Measurements from ENCODE around the gene MYO9B.
A peak's percentile ranks its signal among the peaks of the same experiment; 100 is the strongest.

Gene MYO9B, protein sequence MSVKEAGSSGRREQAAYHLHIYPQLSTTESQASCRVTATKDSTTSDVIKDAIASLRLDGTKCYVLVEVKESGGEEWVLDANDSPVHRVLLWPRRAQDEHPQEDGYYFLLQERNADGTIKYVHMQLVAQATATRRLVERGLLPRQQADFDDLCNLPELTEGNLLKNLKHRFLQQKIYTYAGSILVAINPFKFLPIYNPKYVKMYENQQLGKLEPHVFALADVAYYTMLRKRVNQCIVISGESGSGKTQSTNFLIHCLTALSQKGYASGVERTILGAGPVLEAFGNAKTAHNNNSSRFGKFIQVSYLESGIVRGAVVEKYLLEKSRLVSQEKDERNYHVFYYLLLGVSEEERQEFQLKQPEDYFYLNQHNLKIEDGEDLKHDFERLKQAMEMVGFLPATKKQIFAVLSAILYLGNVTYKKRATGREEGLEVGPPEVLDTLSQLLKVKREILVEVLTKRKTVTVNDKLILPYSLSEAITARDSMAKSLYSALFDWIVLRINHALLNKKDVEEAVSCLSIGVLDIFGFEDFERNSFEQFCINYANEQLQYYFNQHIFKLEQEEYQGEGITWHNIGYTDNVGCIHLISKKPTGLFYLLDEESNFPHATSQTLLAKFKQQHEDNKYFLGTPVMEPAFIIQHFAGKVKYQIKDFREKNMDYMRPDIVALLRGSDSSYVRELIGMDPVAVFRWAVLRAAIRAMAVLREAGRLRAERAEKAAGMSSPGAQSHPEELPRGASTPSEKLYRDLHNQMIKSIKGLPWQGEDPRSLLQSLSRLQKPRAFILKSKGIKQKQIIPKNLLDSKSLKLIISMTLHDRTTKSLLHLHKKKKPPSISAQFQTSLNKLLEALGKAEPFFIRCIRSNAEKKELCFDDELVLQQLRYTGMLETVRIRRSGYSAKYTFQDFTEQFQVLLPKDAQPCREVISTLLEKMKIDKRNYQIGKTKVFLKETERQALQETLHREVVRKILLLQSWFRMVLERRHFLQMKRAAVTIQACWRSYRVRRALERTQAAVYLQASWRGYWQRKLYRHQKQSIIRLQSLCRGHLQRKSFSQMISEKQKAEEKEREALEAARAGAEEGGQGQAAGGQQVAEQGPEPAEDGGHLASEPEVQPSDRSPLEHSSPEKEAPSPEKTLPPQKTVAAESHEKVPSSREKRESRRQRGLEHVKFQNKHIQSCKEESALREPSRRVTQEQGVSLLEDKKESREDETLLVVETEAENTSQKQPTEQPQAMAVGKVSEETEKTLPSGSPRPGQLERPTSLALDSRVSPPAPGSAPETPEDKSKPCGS (N-terminal part only)

DNA sequence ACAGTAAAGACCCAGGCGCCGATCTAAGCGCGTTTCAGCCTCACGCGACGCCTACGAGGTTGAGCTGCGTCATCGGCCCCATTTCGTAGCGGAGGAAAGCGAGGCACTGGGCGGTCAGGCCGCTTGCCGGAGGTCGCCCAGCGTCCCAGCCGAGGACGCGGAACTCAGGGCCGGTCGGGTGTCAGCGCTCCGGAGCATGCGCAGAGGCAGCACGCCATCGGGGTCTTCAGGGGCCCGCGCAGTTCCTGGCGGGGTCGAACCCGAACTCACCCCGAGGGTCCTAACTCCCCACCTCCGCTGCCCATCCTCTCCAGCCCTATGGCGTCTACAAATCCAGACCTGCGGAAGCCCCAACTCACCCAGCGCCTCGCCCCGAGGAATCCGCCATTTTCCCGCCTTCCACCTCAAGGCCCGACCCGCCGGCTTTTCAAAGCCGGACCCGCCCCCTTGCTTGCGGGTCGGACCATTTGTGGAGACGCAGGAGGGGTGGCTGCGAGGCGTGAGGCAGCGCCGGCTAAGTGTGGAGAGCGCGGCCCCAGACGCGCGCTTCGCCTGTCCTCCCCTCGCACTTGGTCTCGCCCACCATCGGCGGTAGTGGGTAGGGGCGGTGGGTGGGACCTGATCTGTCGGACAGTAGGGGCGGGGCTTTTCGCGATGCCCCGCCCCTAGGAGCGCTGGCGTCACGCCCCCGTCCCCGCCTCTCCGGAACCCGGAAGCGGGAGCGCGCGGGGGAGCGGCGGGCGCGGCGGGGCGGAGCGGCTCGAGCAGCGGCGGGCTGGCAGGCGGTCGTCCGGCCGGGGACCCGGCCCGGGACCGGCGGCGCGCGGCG is at the start of gene MYO9B, which contains the start of gene HAUS8:
Gene MYO9B (plus strand): TSS at position 743 of the 829 bp plus-strand sequence. CDS start 25,941 bp downstream, outside the sequence.
Gene HAUS8 (minus strand): TSS at position 418 of the 829 bp plus-strand sequence. CDS start 30 bp downstream, at position 388.
- peak; percentile 100 for DNase-seq

DNA sequence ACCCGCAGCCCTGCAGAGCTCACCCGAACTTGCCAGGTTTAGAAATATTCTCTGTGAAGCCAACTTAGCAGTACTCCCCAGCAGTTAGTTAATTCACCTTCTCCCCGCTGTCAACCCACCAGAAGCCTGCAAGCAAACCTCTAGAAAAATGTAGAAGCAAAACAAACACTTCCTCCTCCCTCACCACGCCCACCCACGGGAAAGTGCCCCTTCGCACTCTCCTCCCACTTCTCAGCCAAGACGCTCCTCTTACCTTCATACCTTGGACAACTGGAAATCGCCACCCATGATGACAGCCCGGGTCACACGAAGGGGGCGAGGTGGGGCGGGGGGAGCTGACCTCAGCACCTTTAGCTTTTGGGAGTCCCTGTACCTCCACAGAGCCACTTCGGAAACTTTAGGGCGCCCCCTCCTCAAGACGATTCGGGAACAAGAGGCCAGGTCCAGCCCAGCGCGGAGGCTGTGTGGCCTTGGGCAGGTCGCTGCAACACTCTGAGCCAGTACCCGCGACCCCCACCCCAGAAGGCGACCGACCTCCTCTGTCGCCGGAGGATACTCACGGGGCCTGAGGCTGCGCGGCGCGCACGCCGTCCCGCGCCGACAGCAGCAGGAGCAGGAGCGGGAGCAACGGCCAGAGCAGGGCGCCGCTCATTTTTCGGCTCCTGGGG is 49.5 kb upstream of the MYO9B start:
- no peak for DNase-seq

DNA sequence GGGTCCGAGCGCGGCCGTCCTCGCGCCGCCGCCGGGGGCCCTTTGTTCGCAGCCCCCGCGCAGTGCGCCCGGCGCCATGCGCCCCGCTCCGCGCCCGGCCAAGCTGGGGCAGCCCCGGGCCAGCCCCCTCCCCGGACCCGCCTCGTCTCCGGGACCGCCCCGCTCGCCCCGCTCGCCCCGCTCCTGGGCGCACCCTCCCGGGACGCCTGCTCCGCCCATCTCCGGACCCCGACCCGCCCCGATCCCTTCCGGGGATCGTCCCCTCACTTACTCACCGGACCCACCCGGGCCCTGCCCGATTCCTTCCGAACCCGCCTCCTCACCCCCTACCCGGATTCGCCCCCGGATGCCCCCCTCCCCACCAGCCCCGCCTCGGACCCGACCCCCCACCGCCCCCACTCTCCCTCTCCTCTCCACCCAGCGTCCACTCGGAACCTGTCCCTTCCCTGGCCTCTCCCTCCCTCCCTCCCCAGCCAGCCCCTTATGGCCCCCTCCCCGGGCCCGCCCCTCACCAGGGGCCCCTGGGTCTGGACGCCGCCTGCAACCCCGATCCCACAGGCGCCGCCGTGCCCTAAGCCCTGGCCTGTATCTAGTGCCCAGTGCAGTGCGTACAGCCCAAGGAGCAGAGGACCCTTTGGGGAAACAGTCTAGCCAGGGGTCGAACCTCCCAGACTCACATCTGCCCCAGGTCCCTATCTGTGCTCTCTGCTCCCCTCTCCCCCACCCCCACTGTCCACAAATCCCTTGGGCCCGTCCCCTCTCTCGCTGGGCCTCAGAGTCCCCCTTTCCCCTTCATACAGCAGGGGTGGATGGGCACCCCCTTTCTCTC is 48.7 kb upstream of the MYO9B start, which contains the start of gene CPAMD8:
Gene CPAMD8 (minus strand): TSS at position 105 of the 829 bp plus-strand sequence. CDS start 168 bp downstream, outside the sequence.
- DNase-seq, result no peak

DNA sequence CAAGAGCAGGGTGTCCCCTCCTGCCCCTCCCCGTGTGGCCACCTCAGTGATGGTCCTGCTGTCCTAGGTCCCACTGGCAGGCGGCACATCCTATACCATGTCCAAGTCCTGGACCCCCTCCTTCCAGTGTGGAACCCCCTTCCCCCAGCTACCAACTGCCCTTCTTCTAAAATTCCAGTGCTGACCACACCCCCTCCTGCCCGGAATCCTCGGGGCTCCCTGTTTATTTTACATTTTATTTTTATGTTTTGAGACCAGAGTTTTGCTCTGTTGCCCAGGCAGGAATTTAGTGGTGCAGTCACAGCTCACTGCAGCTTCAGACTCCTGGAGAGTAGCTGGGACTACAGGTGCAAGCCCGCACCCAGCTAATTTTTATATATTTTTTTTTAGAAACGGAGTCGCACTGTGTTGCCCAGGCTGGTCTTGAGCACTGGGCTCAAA is 48.0 kb upstream of the MYO9B start:
- DNase-seq, result no peak

DNA sequence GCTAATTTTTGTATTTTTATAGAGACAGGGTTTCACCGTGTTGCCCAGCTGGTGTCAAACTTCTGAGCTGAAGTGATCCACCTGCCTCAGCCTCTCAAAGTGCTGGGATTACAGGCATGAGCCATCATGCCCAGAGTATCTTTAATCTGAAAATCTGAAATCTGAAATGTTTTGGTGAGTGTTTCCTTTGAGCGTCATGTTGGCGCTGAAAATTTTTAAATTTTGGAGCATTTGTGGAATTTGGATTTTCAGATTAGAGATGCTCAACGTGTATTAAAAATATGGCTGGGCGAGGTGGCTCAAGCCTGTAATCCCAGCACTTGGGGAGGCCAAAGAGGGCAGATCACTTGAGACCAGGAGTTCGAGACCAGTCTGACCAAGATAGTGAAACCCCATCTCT is 43.8 kb upstream of the MYO9B start:
- DNase-seq, result no peak

DNA sequence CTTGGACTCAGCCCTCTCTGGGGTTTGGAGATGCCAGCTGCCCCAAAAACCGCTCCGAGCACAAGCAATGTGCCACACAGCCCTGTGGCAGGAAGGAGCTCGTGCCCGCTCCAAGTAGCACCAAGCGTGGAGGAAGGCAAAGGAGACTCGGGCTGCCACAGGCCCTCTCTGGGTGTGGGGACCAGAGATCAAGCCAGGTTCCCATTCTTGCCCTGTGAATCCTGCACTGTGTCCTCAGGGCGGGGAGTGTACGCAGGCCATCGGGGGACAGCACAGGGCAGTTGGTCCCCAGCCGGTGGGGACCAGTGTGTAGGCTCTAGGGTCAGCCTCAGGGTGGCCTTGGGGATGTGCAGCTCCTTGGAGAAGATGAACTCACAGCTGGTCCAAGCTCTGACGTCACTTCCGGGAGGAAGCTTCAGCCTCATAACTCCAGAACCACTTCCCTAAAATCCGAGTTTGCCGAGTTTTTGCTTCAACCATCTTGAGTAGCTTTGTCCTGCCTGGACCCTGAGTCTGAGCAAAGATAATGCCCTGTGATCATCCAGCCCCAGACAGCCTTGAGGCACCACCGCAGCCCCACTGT is 39.6 kb upstream of the MYO9B start:
- no peak for DNase-seq

DNA sequence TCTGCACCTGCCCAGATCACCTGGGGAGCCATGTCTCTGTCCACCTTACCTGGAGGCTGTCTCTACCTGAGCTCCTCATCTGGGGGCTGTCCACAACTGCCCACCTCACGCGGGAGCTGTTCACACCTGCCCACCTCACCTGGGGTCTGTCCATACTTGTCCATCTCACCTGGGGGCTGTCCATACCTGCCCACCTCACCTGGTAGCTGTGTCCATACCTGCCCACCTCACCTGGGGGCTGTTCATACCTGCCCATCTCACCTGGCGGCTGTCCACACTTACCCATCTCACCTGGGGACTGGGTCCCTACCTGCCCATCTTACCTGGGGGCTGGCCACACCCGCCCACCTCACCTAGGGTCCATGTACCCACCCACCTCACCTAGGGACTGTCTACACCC is 38.9 kb upstream of the MYO9B start:
- no peak for DNase-seq

DNA sequence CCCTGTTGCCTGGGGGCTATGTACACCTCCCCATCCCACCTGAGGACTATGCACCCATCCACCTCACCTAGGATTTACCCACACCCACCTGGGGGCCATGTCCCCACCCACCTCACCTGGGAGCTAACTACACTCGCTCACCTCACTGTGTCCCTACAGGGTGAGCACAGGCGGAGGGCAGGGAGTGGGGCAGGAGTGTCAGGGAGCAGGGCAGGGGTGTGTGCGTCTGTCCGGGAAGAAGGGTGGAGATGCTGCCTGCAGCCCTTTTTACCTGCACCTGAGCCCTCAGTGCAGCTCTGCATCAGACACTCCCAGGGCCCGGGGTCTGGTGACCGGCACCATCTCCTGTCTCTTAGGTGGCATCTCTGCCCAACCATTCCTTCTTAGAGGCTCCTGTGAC is 38.4 kb upstream of the MYO9B start:
- no peak for DNase-seq

DNA sequence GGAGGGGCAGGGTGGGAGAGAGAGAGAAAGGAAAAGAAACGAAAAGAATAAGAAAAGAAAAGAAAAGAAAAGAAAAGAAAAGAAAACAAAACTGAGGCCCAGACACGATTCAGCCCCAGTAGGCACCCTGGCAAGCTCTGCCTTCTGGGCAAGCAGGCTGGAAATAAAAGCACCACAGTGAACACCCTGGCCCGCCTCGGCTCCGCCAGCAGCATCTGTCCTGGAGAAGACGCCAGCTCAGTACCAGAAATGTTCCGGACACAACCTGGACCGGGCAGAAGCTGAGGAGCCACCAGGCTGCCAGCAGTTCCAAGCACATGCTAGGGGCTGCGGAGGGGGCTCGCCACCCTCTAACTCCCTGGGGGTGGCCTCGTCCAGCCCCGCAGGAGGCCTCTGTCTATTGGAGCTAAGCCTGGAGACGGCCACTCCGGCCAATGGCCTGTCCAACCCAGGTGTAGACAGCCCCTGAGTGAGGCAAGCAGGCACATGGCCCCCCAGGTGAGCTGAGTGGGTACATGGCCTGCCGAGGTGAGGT is 37.5 kb upstream of the MYO9B start:
- DNase-seq, result no peak

DNA sequence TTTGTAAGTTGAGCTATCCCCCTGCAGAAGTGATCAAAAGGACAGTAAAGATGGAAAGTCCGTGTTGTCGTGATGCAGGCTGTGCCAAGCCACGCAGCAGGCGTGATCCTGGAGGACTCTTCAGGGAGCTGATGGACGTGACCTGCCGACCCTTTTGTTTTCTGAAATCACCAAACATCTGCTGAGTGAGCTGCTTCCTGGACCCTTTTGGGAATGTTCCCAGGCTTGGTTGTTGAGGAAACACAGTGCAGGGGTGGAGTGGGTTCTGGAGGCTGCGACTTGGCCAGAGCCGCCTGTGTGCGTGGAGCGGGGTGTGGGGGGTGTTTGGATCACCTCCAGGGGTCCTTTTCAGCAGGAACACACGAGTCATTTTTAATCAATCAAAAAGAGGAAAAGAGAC is 33.6 kb upstream of the MYO9B start:
- no peak for DNase-seq

DNA sequence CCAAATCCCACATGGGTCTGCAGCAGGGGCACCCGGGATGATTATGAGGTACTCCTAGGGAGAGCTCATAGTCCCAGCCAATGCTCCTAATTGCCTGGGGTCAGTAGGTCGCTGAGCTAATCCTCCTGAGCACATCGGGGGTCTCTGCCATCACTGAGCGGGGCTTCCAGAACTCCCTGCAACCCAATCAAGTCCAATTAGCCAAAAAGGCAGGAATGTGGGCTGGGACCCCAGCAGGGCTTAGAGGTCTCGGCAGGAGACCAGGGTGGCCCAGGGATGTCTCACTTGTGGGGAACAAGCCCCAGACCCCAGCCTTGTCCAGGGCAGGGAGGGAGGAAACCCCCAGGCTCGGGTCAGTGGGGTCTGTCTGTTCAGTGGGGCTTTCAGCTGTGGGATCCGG is 31.8 kb upstream of the MYO9B start:
- no peak for DNase-seq

DNA sequence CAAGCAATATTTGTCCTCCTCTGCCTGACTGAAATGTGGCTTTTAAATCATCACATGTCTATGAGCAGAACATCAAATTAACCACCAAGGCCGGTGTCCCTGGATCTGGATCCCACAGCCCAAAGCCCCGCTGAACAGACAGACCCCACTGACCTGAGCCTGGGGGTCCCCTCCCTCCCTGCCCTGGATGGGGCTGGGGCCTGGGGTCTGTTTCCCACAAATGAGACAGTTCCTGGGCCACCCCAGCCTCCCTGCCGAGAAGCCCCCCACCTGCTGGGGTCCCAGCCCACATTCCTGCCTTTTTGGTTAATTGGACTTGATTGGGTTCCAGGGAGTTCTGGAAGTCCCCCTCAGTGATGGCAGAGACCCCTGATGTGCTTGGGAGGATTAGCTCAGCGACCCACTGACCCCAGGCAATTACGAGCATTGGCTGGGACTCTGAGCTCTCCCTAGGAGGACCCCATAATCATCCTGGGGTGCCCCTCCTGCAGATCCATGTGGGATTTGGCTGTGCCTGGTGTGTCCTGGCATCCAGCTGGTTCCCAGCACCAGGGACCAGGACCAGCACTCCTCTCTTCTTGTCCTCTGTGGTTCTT is 29.6 kb upstream of the MYO9B start:
- DNase-seq, result no peak

DNA sequence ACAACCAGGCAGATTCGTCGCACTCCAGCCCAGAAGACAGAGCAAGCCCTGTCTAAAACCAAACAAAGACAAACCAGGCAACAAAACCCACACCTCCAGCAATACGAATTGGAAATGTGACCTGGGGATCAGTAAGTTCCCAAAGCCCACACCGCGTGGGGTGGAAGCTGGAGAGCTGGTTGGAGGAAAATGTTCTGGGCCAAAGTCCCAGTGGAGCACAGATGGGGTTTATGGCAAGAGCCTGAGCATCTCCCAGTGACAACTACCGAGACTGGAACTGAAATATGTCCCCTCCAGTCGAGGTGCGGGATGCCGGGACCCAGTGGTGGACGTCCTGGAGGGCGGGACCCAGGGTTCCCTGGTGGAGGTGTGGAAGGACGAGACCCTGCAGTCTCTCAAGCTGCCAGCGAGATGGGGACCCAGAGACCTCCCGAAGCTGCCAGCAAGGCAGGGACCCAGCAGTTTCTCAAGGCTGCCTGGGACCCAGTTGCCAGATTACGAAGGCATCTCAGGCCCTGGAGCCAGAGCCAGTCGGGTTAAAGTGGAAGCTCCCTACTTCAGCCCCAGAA is 26.6 kb upstream of the MYO9B start:
- DNase-seq, result no peak

DNA sequence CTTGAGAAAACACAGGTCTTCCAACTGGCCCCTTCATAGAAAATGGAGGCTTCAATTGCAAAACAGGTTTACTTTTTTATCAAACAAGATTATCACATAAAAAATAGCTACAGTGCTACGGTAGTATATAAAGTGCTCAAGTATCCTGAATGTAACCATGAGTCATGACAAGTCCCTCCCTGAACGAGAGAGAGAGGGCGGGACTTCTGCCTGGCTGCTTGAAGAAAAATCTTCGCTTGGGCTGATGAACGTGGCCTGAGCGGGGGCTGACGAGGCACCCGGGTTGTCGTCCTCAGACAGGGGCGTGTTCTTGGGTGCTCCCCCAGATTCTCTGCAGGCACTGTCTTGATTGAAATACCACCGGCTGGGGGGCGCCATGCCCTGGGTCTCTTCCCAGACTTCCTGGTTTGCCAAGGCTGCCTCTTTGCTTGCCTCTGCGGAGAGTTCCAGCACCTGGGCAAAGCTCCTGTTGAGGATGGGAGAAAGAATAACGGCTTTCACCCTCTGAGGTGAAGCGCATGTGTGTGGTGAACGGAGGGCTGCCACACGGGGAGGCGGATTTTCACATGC is 25.8 kb upstream of the MYO9B start:
- DNase-seq, result peak; percentile 41

DNA sequence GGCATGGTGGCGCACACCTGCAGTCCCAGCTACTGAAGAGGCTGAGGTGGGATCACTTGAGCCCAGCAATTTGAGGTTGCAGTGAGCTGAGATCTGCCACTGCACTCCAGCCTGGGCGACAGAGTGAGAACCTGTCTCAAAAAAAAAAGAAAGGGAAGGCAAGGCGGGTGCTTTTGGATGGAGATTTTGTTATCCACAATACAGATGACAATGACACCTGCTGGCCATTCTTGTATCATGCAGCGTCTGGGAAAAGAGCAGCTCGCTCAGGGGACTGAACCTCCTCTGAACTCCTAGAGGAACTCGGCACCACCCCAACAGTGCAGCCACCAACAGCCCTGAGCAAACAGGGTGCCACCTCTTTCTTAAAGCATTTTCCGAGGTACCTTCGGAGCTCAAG is 23.1 kb upstream of the MYO9B start:
- DNase-seq, result peak; percentile 37

DNA sequence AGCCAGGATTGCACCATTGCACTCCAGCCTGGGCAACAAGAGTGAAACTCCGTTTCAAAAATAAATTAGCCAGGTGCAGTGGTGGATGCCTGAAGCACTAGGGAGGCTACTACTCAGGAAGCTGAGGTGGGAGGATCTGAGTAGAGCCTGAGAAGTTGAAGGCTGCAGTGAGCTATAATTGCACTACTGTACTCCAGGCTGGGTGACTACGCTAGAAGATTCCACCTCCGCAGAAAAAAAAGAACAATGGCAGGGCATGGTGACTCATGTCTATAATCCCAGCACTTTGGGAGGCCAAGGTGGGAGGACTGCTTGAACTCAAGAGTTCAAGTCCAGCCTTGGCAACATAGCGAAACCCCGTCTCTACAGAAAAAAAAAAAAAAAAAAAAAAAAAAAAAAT is 20.8 kb upstream of the MYO9B start:
- DNase-seq, result no peak

DNA sequence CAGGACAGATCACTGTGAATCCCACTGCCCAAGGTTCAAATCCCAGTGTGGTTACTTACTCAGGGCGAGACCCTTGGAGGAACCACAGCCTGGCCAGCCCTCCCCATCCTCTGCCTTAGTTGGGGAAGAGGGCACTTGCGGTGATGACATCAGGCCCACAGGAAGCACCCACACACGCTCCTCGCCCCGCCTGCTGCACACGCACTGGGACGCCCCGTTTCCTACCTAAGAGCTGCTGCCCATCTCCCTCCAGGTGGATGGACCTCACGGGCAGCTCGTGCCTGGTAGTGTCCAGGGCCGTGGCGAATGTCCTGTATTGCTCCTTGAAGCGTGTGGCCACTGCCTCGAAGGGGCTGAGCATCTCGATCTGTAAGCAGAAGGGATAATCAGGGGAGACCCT is 19.9 kb upstream of the MYO9B start:
- DNase-seq, result no peak

DNA sequence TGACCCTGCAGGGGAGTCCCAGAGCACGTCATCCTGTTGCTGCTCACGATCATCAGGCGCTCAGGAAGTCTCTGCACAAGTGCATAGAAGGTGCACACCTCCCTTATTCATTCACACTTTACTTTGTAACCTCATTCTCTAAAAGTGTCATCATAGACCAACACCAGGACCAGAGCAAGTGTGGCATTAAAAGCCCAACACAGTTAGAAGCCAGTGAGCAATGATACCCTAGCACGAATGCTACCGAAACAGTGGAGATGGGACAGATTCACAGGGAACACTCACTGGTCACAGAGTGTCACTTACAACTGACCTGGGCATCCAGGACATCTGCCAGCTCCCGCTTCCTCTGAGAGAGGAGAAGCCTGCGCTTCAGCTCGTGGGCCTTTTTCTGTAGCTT is 17.3 kb upstream of the MYO9B start:
- DNase-seq, result peak; percentile 34

All from fibroblast of skin of right quadriceps (primary cell).